Measurements from ENCODE around the gene RABGAP1L.
"Not testable (repeated sequence)": the region's sequence is repeated elsewhere in the genome, so short reads cannot be mapped to it uniquely, and the experiment has no call there.

Gene RABGAP1L

GRCh38 chr1:174686213-174686612 lies 526.9 kb downstream of the RABGAP1L start:
- no peak for DNase-seq

GRCh38 chr1:174689524-174689923 lies 530.2 kb downstream of the RABGAP1L start:
- no peak for DNase-seq

- DNase-seq = no peak
Observed at GRCh38 chr1:174690266-174690665, 530.9 kb downstream of the RABGAP1L start.

- DNase-seq = no peak
Observed at GRCh38 chr1:174692313-174692712, 533.0 kb downstream of the RABGAP1L start.

GRCh38 chr1:174693085-174693484 lies 533.8 kb downstream of the RABGAP1L start:
- DNase-seq = no peak

GRCh38 chr1:174693539-174693938 lies 534.2 kb downstream of the RABGAP1L start:
- not testable (repeated sequence) for DNase-seq

- no peak for DNase-seq
Observed at GRCh38 chr1:174696026-174696821, 536.9 kb downstream of the RABGAP1L start.

GRCh38 chr1:174700314-174700713 lies 541.0 kb downstream of the RABGAP1L start:
- no peak for DNase-seq

- no peak for DNase-seq
Observed at GRCh38 chr1:174700775-174701174, 541.5 kb downstream of the RABGAP1L start.

GRCh38 chr1:174701565-174701964 lies 542.2 kb downstream of the RABGAP1L start:
- DNase-seq = no peak

GRCh38 chr1:174702011-174702410 lies 542.7 kb downstream of the RABGAP1L start:
- no peak for DNase-seq

GRCh38 chr1:174703309-174703708 lies 544.0 kb downstream of the RABGAP1L start:
- DNase-seq = no peak

GRCh38 chr1:174704300-174704699 lies 545.0 kb downstream of the RABGAP1L start:
- no peak for DNase-seq

- no peak for DNase-seq
Observed at GRCh38 chr1:174710868-174711845, 551.8 kb downstream of the RABGAP1L start.

- not testable (repeated sequence) for DNase-seq
Observed at GRCh38 chr1:174711848-174712247, 552.5 kb downstream of the RABGAP1L start.

- no peak for DNase-seq
Observed at GRCh38 chr1:174712541-174712940, 553.2 kb downstream of the RABGAP1L start.

- no peak for DNase-seq
Observed at GRCh38 chr1:174713796-174714195, 554.5 kb downstream of the RABGAP1L start.

GRCh38 chr1:174719194-174719593 lies 559.9 kb downstream of the RABGAP1L start:
- no peak for DNase-seq

GRCh38 chr1:174720618-174721017 lies 561.3 kb downstream of the RABGAP1L start:
- DNase-seq = no peak

- DNase-seq = no peak
Observed at GRCh38 chr1:174721246-174721645, 561.9 kb downstream of the RABGAP1L start.

- DNase-seq = no peak
Observed at GRCh38 chr1:174723816-174724215, 564.5 kb downstream of the RABGAP1L start.

- no peak for DNase-seq
Observed at GRCh38 chr1:174724219-174724618, 564.9 kb downstream of the RABGAP1L start.

- no peak for DNase-seq
Observed at GRCh38 chr1:174726167-174726879, 567.0 kb downstream of the RABGAP1L start.
